BLaER1 (cell line): ENCODE results near the gene SORCS2.

Experiments used
- H3K27ac ChIP-seq: shearing (Covaris generic); formaldehyde crosslinking; 2 replicates; pipeline ENCODE4 v1.8.1; 2022
- H3K27me3 ChIP-seq: shearing (Covaris generic); formaldehyde crosslinking; 2 replicates; pipeline ENCODE4 v1.8.1; 2022
- H3K36me3 ChIP-seq: shearing (Covaris generic); formaldehyde crosslinking; 2 replicates; pipeline ENCODE4 v1.8.1; 2022
- H3K4me1 ChIP-seq: shearing (Covaris generic); formaldehyde crosslinking; 2 replicates; pipeline ENCODE4 v1.8.1; 2022
- H3K4me2 ChIP-seq: shearing (Covaris generic); formaldehyde crosslinking; 2 replicates; pipeline ENCODE4 v1.8.1; 2022
- H3K4me3 ChIP-seq: shearing (Covaris generic); formaldehyde crosslinking; 2 replicates; pipeline ENCODE4 v1.8.1; 2022
- H3K9ac ChIP-seq: shearing (Covaris generic); formaldehyde crosslinking; 2 replicates; pipeline ENCODE4 v1.8.1; 2022
- H3K9me3 ChIP-seq: shearing (Covaris generic); formaldehyde crosslinking; 2 replicates; pipeline ENCODE4 v1.8.1; 2022
- H4K20me1 ChIP-seq: shearing (Covaris generic); formaldehyde crosslinking; 2 replicates; pipeline ENCODE4 v1.8.1; 2022
- Cebpa-rat ChIP-seq: shearing (Covaris generic); IDR thresholded peaks from 2 replicates; pipeline ENCODE4 v1.8.1; 2022

Gene SORCS2

DNA sequence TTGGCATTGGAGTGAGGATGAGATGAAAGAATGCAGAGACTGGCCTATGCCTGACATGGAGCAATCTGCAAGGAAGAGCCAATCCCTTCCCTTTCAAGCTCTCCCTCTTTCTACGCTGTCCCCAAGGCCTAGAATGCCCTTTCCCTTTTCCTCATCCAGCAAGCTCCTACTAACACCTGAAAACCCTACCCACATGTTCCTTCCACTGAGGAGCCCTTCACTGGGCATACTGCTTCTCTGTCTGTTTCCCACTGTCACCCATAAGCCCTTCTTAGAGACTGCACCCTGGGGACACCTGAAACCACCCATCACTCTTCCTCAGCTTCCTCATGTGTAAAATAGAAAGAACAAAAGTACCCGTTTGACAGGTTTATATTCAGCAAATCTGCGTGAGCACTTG, 492.0 kb downstream of the SORCS2 start:
- peaks cover 23% of the 10 kb centered on the region for H3K36me3 ChIP-seq
- no peaks in the 10 kb centered on the region for H3K9me3 ChIP-seq
- no peak overlapping the region for H3K9ac ChIP-seq
- no peak overlapping the region for H3K4me2 ChIP-seq
- no peak overlapping the region for H3K4me3 ChIP-seq
- H3K27ac ChIP-seq = no peak overlapping the region
- TF ChIP-seq Cebpa-rat = no peak
- H4K20me1 ChIP-seq = no peaks in the 10 kb centered on the region
- peaks cover 9% of the 10 kb centered on the region for H3K4me1 ChIP-seq
- no peaks in the 10 kb centered on the region for H3K27me3 ChIP-seq

GRCh38 chr4:7686070-7686870, 493.9 kb downstream of the SORCS2 start:
- H3K27ac ChIP-seq = no peak overlapping the region
- H3K4me3 ChIP-seq = no peak overlapping the region
- H3K9ac ChIP-seq = no peak overlapping the region
- no peak for TF ChIP-seq Cebpa-rat
- no peak overlapping the region for H3K4me2 ChIP-seq
- no peaks in the 10 kb centered on the region for H4K20me1 ChIP-seq
- H3K27me3 ChIP-seq = no peaks in the 10 kb centered on the region
- H3K4me1 ChIP-seq = peaks cover 7% of the 10 kb centered on the region; the same call in 1 of the 2 replicates
- H3K36me3 ChIP-seq = peaks cover 29% of the 10 kb centered on the region
- no peaks in the 10 kb centered on the region for H3K9me3 ChIP-seq

DNA sequence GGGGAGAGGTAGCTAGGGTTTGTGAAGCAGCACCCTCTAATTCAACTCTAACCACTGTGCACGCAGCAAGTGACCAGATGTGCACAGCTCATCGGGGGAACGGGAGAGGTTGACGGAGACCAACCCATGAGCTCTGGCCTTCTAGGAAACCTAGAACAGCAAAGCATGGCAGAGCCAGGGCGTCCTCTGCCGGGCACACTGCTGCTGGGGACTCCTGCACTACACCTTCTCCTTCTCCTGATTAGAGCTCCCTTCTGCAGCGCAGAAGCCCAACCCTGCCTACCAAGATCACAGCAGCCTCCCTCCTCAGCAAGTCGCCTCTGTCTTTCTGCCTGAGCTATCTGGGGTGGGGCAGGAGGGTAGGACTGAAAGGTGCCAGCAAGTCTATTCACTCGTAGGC, 494.7 kb downstream of the SORCS2 start:
- Histone ChIP-seq H3K4me2 (no peak overlapping the region), H3K9ac (no peak overlapping the region), H3K4me1 (peaks cover 7% of the 10 kb centered on the region; the same call in 1 of the 2 replicates), H3K36me3 (peaks cover 29% of the 10 kb centered on the region), H4K20me1 (no peaks in the 10 kb centered on the region), H3K27ac (no peak overlapping the region), H3K9me3 (no peaks in the 10 kb centered on the region), H3K4me3 (no peak overlapping the region), H3K27me3 (no peaks in the 10 kb centered on the region)
- TF ChIP-seq Cebpa-rat = no peak

GRCh38 chr4:7687796-7688195, 495.5 kb downstream of the SORCS2 start:
- H3K36me3 ChIP-seq = peaks cover 22% of the 10 kb centered on the region
- H3K9me3 ChIP-seq = no peaks in the 10 kb centered on the region
- no peak overlapping the region for H3K4me2 ChIP-seq
- peaks cover 7% of the 10 kb centered on the region; the same call in 1 of the 2 replicates for H3K4me1 ChIP-seq
- no peaks in the 10 kb centered on the region for H4K20me1 ChIP-seq
- no peak for TF ChIP-seq Cebpa-rat
- H3K9ac ChIP-seq = no peak overlapping the region
- H3K4me3 ChIP-seq = no peak overlapping the region
- no peak overlapping the region for H3K27ac ChIP-seq
- no peaks in the 10 kb centered on the region for H3K27me3 ChIP-seq

DNA sequence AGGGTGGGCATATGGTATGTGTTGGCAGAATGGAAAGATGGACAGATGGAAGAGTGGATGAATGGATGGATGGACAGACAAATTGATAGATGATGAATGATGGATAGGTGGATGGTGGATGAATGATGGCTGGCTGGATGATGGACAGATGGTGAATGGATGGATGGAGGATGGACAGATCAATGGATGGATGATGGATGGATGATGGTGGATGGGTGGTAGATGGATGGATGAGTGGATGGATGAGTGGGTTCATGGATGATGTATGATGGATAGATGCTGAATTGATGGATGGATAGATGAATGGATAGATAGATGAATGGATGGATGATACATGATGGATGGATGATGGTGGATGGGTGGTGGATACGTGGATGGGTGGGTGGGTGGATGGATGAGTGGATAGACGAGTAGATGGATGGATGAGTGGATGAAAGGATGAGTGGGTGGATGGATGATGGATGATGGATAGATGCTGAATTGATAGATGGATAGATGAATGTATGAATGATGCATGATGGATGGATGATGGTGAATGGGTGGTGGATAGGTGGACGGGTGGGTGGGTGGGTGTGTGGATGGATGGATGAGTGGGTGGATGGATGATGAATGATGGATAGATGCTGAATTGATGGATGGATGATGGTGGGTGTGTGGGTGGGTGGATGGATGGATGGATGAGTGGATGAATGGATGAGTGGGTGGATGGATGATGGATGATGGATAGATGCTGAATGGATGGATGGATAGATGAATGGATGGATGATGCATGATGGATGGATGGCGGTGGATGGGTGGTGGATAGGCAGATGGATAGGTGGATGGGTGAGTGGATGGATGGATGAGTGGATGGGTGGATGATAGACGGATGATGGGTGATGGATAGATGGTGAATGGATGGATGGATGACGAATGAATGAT, 497.7 kb downstream of the SORCS2 start:
- H3K27me3 ChIP-seq = no peaks in the 10 kb centered on the region
- H3K9ac ChIP-seq = no peak overlapping the region
- no peak overlapping the region for H3K27ac ChIP-seq
- TF ChIP-seq Cebpa-rat = no peak
- peaks cover 8% of the 10 kb centered on the region for H3K36me3 ChIP-seq
- H4K20me1 ChIP-seq = no peaks in the 10 kb centered on the region
- H3K4me2 ChIP-seq = no peak overlapping the region
- H3K4me1 ChIP-seq = no peaks in the 10 kb centered on the region
- no peak overlapping the region for H3K4me3 ChIP-seq
- no peaks in the 10 kb centered on the region for H3K9me3 ChIP-seq

DNA sequence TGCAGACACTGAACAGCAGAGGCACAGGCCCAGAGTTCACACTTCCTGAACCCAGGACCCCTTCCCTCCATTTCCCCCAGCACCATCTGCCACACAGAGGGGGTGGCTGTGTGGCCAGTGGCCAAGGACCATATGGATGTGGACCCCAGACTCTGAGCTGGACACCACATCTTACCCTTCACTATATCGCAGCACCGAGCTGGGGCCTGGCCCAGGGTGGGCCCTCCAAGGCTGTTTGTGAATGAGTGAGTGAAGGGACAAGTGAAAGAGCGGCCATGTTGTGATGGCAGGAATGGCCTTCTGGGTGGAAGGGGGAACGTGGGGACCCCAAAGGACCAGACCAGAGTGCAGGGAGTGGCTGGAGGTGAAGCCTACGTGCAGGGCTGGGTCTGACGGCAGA, 498.7 kb downstream of the SORCS2 start:
- Histone ChIP-seq H4K20me1 (no peaks in the 10 kb centered on the region), H3K9me3 (no peaks in the 10 kb centered on the region), H3K36me3 (peaks cover 8% of the 10 kb centered on the region), H3K27ac (no peak overlapping the region), H3K4me1 (peaks cover under 1% of the 10 kb centered on the region; the same call in 1 of the 2 replicates), H3K9ac (no peak overlapping the region), H3K27me3 (no peaks in the 10 kb centered on the region), H3K4me2 (no peak overlapping the region), H3K4me3 (no peak overlapping the region)
- TF ChIP-seq Cebpa-rat = no peak

DNA sequence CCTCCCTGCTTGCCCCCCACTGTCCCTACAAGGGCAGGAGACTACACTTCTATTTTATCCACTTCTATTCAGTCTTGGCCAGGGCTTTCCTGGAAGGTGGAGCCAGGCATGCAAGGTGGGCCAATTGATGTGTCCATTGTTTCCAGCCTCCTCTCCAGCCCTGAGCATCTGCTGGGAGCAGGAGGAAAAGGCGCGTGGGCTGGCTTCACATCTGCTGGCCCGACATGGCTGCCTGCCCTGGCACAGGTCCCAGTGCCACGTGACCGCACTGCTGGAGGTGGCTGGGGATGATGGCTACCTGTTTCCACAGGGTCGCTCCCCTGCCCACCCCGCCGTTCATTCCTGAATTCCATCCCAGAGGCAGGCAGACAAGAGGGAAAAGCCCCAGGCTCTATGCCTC, 499.6 kb downstream of the SORCS2 start:
- no peaks in the 10 kb centered on the region for H3K9me3 ChIP-seq
- no peak overlapping the region for H3K27ac ChIP-seq
- H3K27me3 ChIP-seq = no peaks in the 10 kb centered on the region
- no peak overlapping the region for H3K9ac ChIP-seq
- H3K4me2 ChIP-seq = no peak overlapping the region
- no peak for TF ChIP-seq Cebpa-rat
- no peaks in the 10 kb centered on the region for H4K20me1 ChIP-seq
- H3K36me3 ChIP-seq = peaks cover 8% of the 10 kb centered on the region
- H3K4me3 ChIP-seq = no peak overlapping the region
- H3K4me1 ChIP-seq = peaks cover 7% of the 10 kb centered on the region; the same call in 1 of the 2 replicates

DNA sequence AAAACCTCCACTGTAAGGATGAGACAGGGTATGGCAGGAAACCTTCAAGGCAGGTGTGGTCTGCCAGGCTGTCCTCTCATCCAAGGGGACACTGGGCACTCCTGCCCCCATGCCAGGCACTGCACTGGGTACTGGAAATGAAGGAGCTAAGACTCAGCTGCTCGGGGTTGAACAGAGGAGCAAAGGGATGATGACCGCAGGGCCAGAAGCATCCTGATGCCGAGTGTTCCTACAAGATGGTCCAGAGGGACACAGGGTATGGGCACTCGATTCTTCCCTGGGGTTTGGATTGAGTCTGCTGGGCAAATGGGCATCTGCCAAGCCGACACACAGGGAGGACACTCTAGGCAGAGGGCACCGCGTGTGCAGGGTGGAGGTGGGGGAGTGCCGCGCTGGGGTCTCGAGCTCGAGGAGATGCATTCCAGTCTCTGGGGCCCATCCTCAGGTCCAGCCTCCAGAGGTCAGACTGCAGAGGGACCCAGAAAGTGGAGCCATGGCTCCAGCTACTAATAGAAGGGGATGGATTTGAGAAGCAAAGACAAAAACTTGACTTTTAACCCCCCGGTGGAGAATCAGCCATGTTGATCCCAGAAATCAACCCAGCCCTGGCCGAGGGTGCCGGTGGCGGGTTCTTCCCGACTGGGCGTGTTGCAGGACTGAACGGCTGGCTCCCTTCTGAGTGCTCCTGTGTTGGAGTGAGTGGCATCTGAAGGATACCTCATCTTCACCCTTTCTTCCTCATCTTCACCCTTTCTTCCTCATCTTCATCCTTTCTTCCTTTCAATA, 500.3 kb downstream of the SORCS2 start:
- Histone ChIP-seq H3K27me3 (no peaks in the 10 kb centered on the region), H3K4me3 (no peak overlapping the region)

DNA sequence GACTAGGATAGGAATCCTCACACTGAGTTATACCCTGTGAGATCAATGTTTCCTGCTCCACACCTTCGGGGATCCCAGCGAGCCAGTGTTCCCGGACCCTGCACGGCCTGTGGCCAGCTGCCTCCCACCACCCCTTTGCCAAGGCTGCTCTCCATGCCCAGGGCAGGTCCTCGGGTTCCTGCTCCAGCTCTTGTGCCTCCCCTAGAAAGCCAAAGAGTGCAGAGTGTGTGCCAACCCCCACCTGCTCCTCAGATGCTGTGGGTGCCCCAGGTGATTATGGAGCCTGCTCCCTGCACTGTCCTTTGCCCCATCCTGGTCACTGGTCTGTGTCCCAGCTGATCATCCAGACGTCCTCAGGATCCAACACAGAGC, 500.9 kb downstream of the SORCS2 start:
- Histone ChIP-seq H3K27me3 (no peaks in the 10 kb centered on the region), H3K27ac (no peak overlapping the region)

More for the DNA sequence above, 500.3 kb downstream of the SORCS2 start:
- Histone ChIP-seq H3K4me2 (no peak overlapping the region), H3K4me1 (peaks cover 14% of the 10 kb centered on the region), H3K9me3 (no peaks in the 10 kb centered on the region), H3K36me3 (peaks cover 8% of the 10 kb centered on the region), H3K27ac (no peak overlapping the region), H3K9ac (no peak overlapping the region), H4K20me1 (no peaks in the 10 kb centered on the region)
- TF ChIP-seq Cebpa-rat = no peak

More for the DNA sequence above, 500.9 kb downstream of the SORCS2 start:
- Histone ChIP-seq H3K4me3 (no peak overlapping the region), H3K36me3 (peaks cover 8% of the 10 kb centered on the region), H3K9me3 (no peaks in the 10 kb centered on the region), H3K4me1 (peaks cover 19% of the 10 kb centered on the region), H3K4me2 (no peak overlapping the region), H3K9ac (no peak overlapping the region), H4K20me1 (no peaks in the 10 kb centered on the region)
- no peak for TF ChIP-seq Cebpa-rat
